ENCODE data around the gene PES1.
A peak's percentile ranks its signal among the peaks of the same experiment; 100 is the strongest.
"Not testable (repeated sequence)": the region's sequence is repeated elsewhere in the genome, so short reads cannot be mapped to it uniquely, and the experiment has no call there.

PES1 gene

GRCh38 chr22:30591588-30592359, at the start of gene PES1:
Gene PES1, minus strand, starts transcription at chr22:30591910. Its CDS starts 77 bp downstream, at chr22:30591833.
- peak; percentile 84 to 97 for DNase-seq (ENCODE audit: low read depth in 1 of 2, low spot score in 1 of 2)
- no peak for TF ChIP-seq JUND (IDR thresholded peaks at IDR 0.05; ENCODE audit: low read depth)
- in situ Hi-C loops (cut with HindIII; ENCODE audit: low pct_unique_long_range_greater_than_20kb, low sequenced_read_pairs), result no loop called here

- in situ Hi-C loops (cut with HindIII; ENCODE audit: low pct_unique_long_range_greater_than_20kb, low sequenced_read_pairs), result no loop called here
- no peak for DNase-seq (ENCODE audit: low read depth in 1 of 2, low spot score in 1 of 2)
These were observed 49.2 kb upstream of the PES1 start for GRCh38 chr22:30640839-30641430.

DNA sequence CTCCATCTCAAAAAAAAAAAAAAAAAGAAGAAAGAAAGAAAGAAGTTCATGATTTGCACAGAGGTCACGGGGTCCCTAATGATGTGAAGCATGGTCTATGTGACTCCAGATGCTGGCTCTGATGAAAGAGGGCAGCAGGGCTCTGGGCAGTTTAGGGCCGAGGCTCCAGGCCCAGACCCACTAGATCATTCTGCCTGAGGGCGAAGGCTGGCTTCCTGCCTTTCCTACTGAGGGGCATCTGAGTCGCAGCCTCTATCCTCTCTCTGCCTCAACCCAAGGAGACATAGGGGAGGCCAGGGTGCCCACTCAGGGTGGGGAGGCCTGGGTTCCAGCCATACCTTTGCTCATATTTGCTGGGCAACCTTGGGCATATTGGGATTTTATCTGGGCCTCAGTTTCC, 48.7 kb upstream of the PES1 start:
- in situ Hi-C loops (cut with HindIII; ENCODE audit: low pct_unique_long_range_greater_than_20kb, low sequenced_read_pairs), result no loop called here
- TF ChIP-seq JUND (IDR thresholded peaks at IDR 0.05; ENCODE audit: low read depth), result no peak

More at GRCh38 chr22:30640839-30641430, 49.2 kb upstream of the PES1 start:
- no peak for TF ChIP-seq JUND (IDR thresholded peaks at IDR 0.05; ENCODE audit: low read depth)

GRCh38 chr22:30637701-30638114, 46.0 kb upstream of the PES1 start:
- DNase-seq (ENCODE audit: low read depth in 1 of 2, low spot score in 1 of 2), result no peak
- in situ Hi-C loops (cut with HindIII; ENCODE audit: low pct_unique_long_range_greater_than_20kb, low sequenced_read_pairs), result no loop called here
- TF ChIP-seq JUND (IDR thresholded peaks at IDR 0.05; ENCODE audit: low read depth), result no peak

More for the DNA sequence above, 48.7 kb upstream of the PES1 start:
- DNase-seq (ENCODE audit: low read depth in 1 of 2, low spot score in 1 of 2), result no peak

GRCh38 chr22:30636226-30637077, 44.7 kb upstream of the PES1 start:
- TF ChIP-seq JUND (IDR thresholded peaks at IDR 0.05; ENCODE audit: low read depth), result no peak
- DNase-seq (ENCODE audit: low read depth in 1 of 2, low spot score in 1 of 2), result peak in 1 of 2 experiments; percentile 36
- in situ Hi-C loops (cut with HindIII; ENCODE audit: low pct_unique_long_range_greater_than_20kb, low sequenced_read_pairs), result no loop called here

DNA sequence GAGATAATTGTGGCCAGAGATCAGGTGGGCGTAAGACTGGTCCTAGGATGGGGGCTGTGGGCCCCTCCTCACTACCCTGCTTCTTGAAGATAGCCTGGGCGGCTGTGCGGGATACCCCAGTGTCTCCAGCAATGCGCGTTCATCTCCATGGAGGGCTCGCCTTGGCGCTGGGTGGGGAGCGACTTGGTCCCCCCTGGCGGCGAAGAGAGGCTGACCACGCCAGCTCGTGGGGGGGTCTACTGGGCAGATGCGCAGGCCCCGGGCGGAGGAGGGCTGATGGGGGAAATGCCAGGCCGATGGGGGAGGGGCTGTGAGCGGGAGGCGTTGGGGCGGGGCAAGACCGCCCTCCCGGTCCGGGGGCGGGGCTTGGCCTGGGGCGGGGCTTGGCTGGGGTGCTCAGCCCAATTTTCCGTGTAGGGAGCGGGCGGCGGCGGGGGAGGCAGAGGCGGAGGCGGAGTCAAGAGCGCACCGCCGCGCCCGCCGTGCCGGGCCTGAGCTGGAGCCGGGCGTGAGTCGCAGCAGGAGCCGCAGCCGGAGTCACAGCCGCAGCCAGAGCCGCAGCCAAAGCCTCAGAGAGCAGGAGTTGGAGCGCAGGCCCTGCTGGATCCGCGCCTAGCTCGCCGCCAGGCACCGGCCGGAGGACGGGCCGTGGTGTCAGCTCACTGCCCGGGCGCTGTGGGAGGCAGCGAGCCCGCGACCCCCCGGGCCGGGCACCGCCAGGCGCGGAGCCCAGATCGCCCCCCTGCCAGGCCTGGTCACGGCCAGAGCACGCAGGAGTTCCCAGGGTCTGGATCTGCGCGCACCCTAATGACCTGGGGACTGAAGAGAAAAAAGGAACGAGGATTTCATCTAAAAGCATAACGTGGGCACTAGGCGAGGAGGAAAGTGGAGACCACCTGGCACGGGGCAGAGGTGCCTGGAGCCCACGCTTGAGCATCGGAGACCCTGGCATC, 43.8 kb upstream of the PES1 start, which contains the start of gene SLC35E4:
SLC35E4 (plus strand) TSS at position 509 of the 953 bp plus-strand sequence. CDS start 670 bp downstream, outside the sequence.
- TF ChIP-seq JUND (IDR thresholded peaks at IDR 0.05; ENCODE audit: low read depth), result no peak
- in situ Hi-C loops (cut with HindIII; ENCODE audit: low pct_unique_long_range_greater_than_20kb, low sequenced_read_pairs), result no loop called here

DNA sequence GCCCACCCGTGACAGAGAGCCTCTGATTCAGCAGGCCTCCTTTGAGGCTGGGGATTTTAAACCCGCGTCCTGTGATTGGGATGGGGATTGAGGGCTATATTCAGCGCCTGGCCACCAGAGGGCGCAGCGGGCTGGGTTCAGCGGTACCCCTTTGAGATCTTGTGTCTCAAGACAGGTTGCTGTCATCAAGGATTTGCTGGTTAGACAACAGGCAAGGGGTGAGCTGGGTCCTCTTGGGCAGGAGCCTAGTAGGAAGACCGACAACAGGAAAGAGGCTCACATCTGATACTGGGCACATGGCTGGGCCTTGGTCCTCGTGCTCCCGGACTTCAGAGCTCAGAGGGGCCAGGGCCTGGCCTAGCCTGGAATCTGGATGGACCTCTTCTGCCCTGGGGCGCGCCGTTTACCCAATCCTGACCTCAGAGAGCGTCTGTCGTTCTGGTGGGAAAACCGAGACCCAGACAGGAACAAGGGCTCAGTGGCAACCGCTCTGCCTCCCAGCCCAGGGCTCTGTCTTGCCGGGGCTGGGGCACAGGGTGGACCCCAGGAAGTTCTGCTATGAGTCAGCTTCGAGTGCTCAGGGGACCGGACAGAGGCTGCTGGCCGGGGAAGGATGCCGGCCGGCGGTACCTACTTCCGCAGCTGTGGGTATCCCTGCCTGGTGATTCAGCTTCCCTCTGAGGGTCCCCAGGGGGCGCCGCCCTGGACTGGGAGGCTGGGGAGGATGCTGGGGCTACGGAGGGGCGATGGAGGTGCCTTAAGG, 42.9 kb upstream of the PES1 start:
- in situ Hi-C loops (cut with HindIII; ENCODE audit: low pct_unique_long_range_greater_than_20kb, low sequenced_read_pairs), result no loop called here
- no peak for TF ChIP-seq JUND (IDR thresholded peaks at IDR 0.05; ENCODE audit: low read depth)
- peak; percentile 82 to 88 for DNase-seq (ENCODE audit: low read depth in 1 of 2, low spot score in 1 of 2)

More for the DNA sequence above, 43.8 kb upstream of the PES1 start, which contains the start of gene SLC35E4:
- DNase-seq (ENCODE audit: low read depth in 1 of 2, low spot score in 1 of 2), result peak; percentile 82 to 87

DNA sequence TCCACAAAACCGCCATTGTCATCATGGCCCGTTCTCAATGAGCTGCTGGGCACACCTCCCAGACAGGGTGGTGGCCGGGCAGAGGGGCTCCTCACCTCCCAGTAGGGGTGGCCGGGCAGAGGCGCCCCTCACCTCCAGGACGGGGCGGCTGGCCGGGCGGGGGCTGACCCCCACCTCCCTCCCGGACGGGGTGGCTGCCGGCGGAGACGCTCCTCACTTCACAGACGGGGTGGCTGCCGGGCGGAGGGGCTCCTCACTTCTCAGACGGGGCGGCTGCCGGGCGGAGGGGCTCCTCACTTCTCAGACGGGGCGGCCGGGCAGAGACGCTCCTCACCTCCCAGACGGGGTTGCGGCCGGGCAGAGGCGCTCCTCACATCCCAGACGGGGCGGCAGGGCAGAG, 39.8 kb upstream of the PES1 start:
- in situ Hi-C loops (cut with HindIII; ENCODE audit: low pct_unique_long_range_greater_than_20kb, low sequenced_read_pairs); DNase-seq (ENCODE audit: low read depth in 1 of 2, low spot score in 1 of 2): not testable (repeated sequence)

DNA sequence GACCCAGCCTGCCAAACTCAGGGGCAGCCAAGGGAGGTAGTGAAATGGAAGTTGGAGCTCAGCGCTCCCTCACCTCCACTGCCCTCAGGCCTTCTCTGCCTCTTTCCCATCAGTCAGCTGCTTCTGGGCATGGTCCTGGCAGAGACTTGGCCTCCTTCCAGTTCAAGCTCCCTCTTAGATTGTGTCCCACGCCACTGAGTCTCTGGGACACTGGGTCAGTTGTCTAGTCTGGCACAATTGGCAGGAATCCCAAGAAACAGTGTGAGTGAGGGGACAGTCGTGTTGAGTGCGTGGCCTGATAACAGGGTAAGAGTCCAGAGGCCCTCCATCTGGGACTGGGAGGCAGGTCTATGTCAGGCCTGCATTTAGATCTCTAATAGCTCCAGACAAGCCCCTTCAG, 36.8 kb upstream of the PES1 start:
- DNase-seq (ENCODE audit: low read depth in 1 of 2, low spot score in 1 of 2), result no peak
- in situ Hi-C loops (cut with HindIII; ENCODE audit: low pct_unique_long_range_greater_than_20kb, low sequenced_read_pairs), result no loop called here
- TF ChIP-seq JUND (IDR thresholded peaks at IDR 0.05; ENCODE audit: low read depth), result no peak

- DNase-seq (ENCODE audit: low read depth in 1 of 2, low spot score in 1 of 2), result no peak
- no peak for TF ChIP-seq JUND (IDR thresholded peaks at IDR 0.05; ENCODE audit: low read depth)
- in situ Hi-C loops (cut with HindIII; ENCODE audit: low pct_unique_long_range_greater_than_20kb, low sequenced_read_pairs), result no loop called here
These were observed 35.8 kb upstream of the PES1 start for GRCh38 chr22:30627471-30627870.

DNA sequence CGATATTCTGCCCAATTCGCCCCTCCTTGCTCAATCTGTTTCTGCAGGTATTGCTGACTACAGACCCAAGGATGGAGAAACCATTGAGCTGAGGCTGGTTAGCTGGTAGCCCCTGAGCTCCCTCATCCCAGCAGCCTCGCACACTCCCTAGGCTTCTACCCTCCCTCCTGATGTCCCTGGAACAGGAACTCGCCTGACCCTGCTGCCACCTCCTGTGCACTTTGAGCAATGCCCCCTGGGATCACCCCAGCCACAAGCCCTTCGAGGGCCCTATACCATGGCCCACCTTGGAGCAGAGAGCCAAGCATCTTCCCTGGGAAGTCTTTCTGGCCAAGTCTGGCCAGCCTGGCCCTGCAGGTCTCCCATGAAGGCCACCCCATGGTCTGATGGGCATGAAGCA, 34.7 kb upstream of the PES1 start:
- no peak for TF ChIP-seq JUND (IDR thresholded peaks at IDR 0.05; ENCODE audit: low read depth)
- in situ Hi-C loops (cut with HindIII; ENCODE audit: low pct_unique_long_range_greater_than_20kb, low sequenced_read_pairs), result no loop called here
- no peak for DNase-seq (ENCODE audit: low read depth in 1 of 2, low spot score in 1 of 2)

- in situ Hi-C loops (cut with HindIII; ENCODE audit: low pct_unique_long_range_greater_than_20kb, low sequenced_read_pairs); DNase-seq (ENCODE audit: low read depth in 1 of 2, low spot score in 1 of 2): not testable (repeated sequence)
These were observed 28.2 kb upstream of the PES1 start for GRCh38 chr22:30619909-30620308.

All from T47D (cell line).